H9 (cell line): ENCODE results near the gene CLEC4G. TPM values are rescaled to one million over a fixed set of nuclear protein-coding genes. Genes with fewer than 3 reads are reported as not detected.

Source experiments
- DNase-seq: peaks from one replicate; pipeline ENCODE4 v3.0.0-alpha.2; 2017
- H2AFZ ChIP-seq: one replicate; pipeline ENCODE4 v1.6.1; 2013; ENCODE audit warnings: mild to moderate bottlenecking, low read length, control low read depth, moderate library complexity
- H2AK5ac ChIP-seq: 2 replicates; pipeline ENCODE4 v1.6.1; 2013; ENCODE audit warnings: low read length, control low read depth, mixed read lengths; ENCODE audit not compliant: insufficient read length
- H2BK120ac ChIP-seq: one replicate; pipeline ENCODE4 v1.6.1; 2013; ENCODE audit warnings: low read depth, mild to moderate bottlenecking, low read length, control low read depth, inconsistent platforms; ENCODE audit not compliant: poor library complexity, severe bottlenecking
- H2BK12ac ChIP-seq: 2 replicates; pipeline ENCODE4 v1.6.1; 2013; ENCODE audit warnings: low read length, control low read depth, mixed read lengths, low read depth; ENCODE audit not compliant: insufficient read length
- H2BK15ac ChIP-seq: 2 replicates; pipeline ENCODE4 v1.6.1; 2013; ENCODE audit warnings: low read depth, low read length, control low read depth
- H2BK20ac ChIP-seq: one replicate; pipeline ENCODE4 v1.6.1; 2013; ENCODE audit warnings: low read depth, mild to moderate bottlenecking, low read length, control low read depth, inconsistent platforms; ENCODE audit not compliant: poor library complexity, severe bottlenecking
- H2BK5ac ChIP-seq: 2 replicates; pipeline ENCODE4 v1.6.1; 2013; ENCODE audit warnings: low read length, control low read depth, mixed read lengths; ENCODE audit not compliant: insufficient read length
- H3K14ac ChIP-seq: 2 replicates; pipeline ENCODE4 v1.6.1; 2013; ENCODE audit warnings: low read length, control low read depth; ENCODE audit not compliant: insufficient read depth
- H3K18ac ChIP-seq: 2 replicates; pipeline ENCODE4 v1.6.1; 2013; ENCODE audit warnings: low read depth, mild to moderate bottlenecking, mixed read lengths, low read length, control low read depth; ENCODE audit not compliant: insufficient read length
- H3K23ac ChIP-seq: 2 replicates; pipeline ENCODE4 v1.6.1; 2013; ENCODE audit warnings: low read length, control low read depth, mixed read lengths, low read depth; ENCODE audit not compliant: insufficient read length
- H3K23me2 ChIP-seq: 2 replicates; pipeline ENCODE4 v1.6.1; 2013; ENCODE audit warnings: low read depth, mild to moderate bottlenecking, mixed read lengths, low read length, control low read depth; ENCODE audit not compliant: insufficient read length, poor library complexity, severe bottlenecking
- H3K27ac ChIP-seq: 2 replicates; pipeline ENCODE4 v1.5.1; 2013; ENCODE audit warnings: low read length, control low read depth, mixed read lengths, low read depth; ENCODE audit not compliant: insufficient read length
- H3K27me3 ChIP-seq: 2 replicates; pipeline ENCODE4 v1.6.1; 2013; ENCODE audit warnings: low read length, control low read depth, inconsistent platforms; ENCODE audit not compliant: insufficient read depth
- H3K4ac ChIP-seq: 2 replicates; pipeline ENCODE4 v1.6.1; 2013; ENCODE audit warnings: low read depth, mild to moderate bottlenecking, control low read depth, inconsistent platforms, low read length, moderate library complexity
- H3K4me1 ChIP-seq: 2 replicates; pipeline ENCODE4 v1.6.1; 2013; ENCODE audit warnings: low read length, control low read depth, inconsistent platforms; ENCODE audit not compliant: insufficient read depth
- H3K4me2 ChIP-seq: 2 replicates; pipeline ENCODE4 v1.6.1; 2013; ENCODE audit warnings: low read length, control low read depth, mixed read lengths; ENCODE audit not compliant: insufficient read length, insufficient read depth
- H3K56ac ChIP-seq: 2 replicates; pipeline ENCODE4 v1.6.1; 2013; ENCODE audit warnings: low read depth, mild to moderate bottlenecking, mixed read lengths, low read length, control low read depth; ENCODE audit not compliant: insufficient read length
- H3K79me1 ChIP-seq: 2 replicates; pipeline ENCODE4 v1.6.1; 2013; ENCODE audit warnings: low read depth, mild to moderate bottlenecking, moderate library complexity, low read length, control low read depth, inconsistent platforms; ENCODE audit not compliant: insufficient read depth, poor library complexity, severe bottlenecking
- H3K79me2 ChIP-seq: 2 replicates; pipeline ENCODE4 v1.6.1; 2013; ENCODE audit warnings: low read length, control low read depth, inconsistent platforms; ENCODE audit not compliant: insufficient read depth
- H3K9ac ChIP-seq: 2 replicates; pipeline ENCODE4 v1.6.1; 2013; ENCODE audit warnings: low read length, control low read depth, mixed read lengths; ENCODE audit not compliant: insufficient read length; ENCODE audit errors: extremely low read depth
- H3K9me3 ChIP-seq: one replicate; pipeline ENCODE4 v1.6.1; 2013; ENCODE audit warnings: low read depth, low read length, inconsistent platforms; ENCODE audit not compliant: control insufficient read depth
- H3T11ph ChIP-seq: one replicate; pipeline ENCODE4 v1.6.1; 2013; ENCODE audit warnings: mild to moderate bottlenecking, low read length, control low read depth, inconsistent platforms
- H4K20me1 ChIP-seq: one replicate; pipeline ENCODE4 v1.6.1; 2013; ENCODE audit not compliant: control insufficient read depth, insufficient read length, insufficient read depth
- H4K5ac ChIP-seq: 2 replicates; pipeline ENCODE4 v1.6.1; 2013; ENCODE audit warnings: low read depth, mild to moderate bottlenecking, mixed read lengths, low read length, control low read depth; ENCODE audit not compliant: insufficient read length
- H4K8ac ChIP-seq: replicated peaks from 2 replicates; pipeline ENCODE4 v1.6.1; 2013; ENCODE audit warnings: low read length, control low read depth, mixed read lengths, low read depth; ENCODE audit not compliant: insufficient read length
- H4K91ac ChIP-seq: 2 replicates; pipeline ENCODE4 v1.6.1; 2013; ENCODE audit warnings: low read depth, mild to moderate bottlenecking, moderate library complexity, mixed read lengths, low read length, control low read depth; ENCODE audit not compliant: insufficient read length
- H3K27ac Mint-ChIP-seq, 3 experiments: 2 replicates in 2 of 3; 3 replicates in 1 of 3; pipeline ENCODE4 v1.8.0; 2020 to 2021; ENCODE audit warnings: mixed read lengths in 3 of 3, mild to moderate bottlenecking in 1 of 3, moderate library complexity in 1 of 3
- H3K27me3 Mint-ChIP-seq: 2 replicates; pipeline ENCODE4 v1.8.0; 2021; ENCODE audit warnings: low read depth, mild to moderate bottlenecking, moderate library complexity, mixed read lengths
- H3K36me3 Mint-ChIP-seq, 3 experiments: 2 replicates in 2 of 3; 3 replicates in 1 of 3; pipeline ENCODE4 v1.8.0; 2020 to 2021; ENCODE audit warnings: low read depth in 3 of 3, mixed read lengths in 3 of 3; ENCODE audit not compliant: insufficient read depth in 1 of 3
- H3K4me1 Mint-ChIP-seq, 2 experiments: 2 replicates each; pipeline ENCODE4 v1.8.0; 2020; ENCODE audit warnings: mixed read lengths in 2 of 2
- H3K4me3 Mint-ChIP-seq, 2 experiments: 2 replicates in 1 of 2; 3 replicates in 1 of 2; pipeline ENCODE4 v1.8.0; 2020 to 2021; ENCODE audit warnings: mild to moderate bottlenecking in 2 of 2, mixed read lengths in 2 of 2, moderate library complexity in 1 of 2
- H3K9me3 Mint-ChIP-seq, 2 experiments: 2 replicates in 1 of 2; 3 replicates in 1 of 2; pipeline ENCODE4 v1.8.0; 2020; ENCODE audit warnings: mild to moderate bottlenecking in 2 of 2, mixed read lengths in 2 of 2, moderate library complexity in 1 of 2
- CTCF ChIP-seq: fragments of 200-600 bp; sonication (generic); conservative IDR thresholded peaks from 3 replicates; pipeline ENCODE4 v1.8.0; 2021; ENCODE audit warnings: antibody characterized with exemption, mild to moderate bottlenecking
- WGBS: extraction: QIAGEN DNeasy Blood & Tissue Kit; methylation state at CpG from one replicate; pipeline ENCODE4 v1.1.7; 2013; ENCODE audit warnings: missing lambda C conversion rate, low lambda C conversion rate, mixed read lengths; ENCODE audit not compliant: insufficient read length; ENCODE audit errors: extremely low coverage; 5-methylcytosine and 5-hydroxymethylcytosine counted together
- total RNA-seq: library from RNA; stranded (reverse); gene quantifications from 2 replicates; pipeline ENCODE4 v1.2.1, GENCODE V29; 2021

The CLEC4G gene
- total RNA-seq, 1 experiment from 2014 or later: not detected

GRCh38 chr19:7746903-7747884 is 15.3 kb upstream of the CLEC4G start, which contains the start of gene CD209:
CD209 (minus strand) TSS chr19:7747534; CDS start chr19:7747511, 23 bp downstream.
- no peak within 1 kb of the TSS for H3K4ac ChIP-seq
- peak within 1 kb of the TSS in 2 of 3 experiments; percentile 6 to 72; a peak in 3 of 7 replicates for H3K27ac Mint-ChIP-seq

More at GRCh38 chr19:7746903-7747884, 15.3 kb upstream of the CLEC4G start, which contains the start of gene CD209:
- H4K8ac ChIP-seq: no peak within 1 kb of the TSS
- no peaks in the 10 kb centered on the region for H3K23me2 ChIP-seq
- H3K56ac ChIP-seq: no peak within 1 kb of the TSS
- H2BK20ac ChIP-seq: no peak within 1 kb of the TSS
- H3K27me3 ChIP-seq: no peaks in the 10 kb centered on the region
- H3K23ac ChIP-seq: no peak within 1 kb of the TSS
- peaks cover 0 to 4% (median under 1%) of the 10 kb centered on the region in 3 experiments; a peak in 5 of 7 replicates for H3K36me3 Mint-ChIP-seq
- peaks cover 5 to 7% of the 10 kb centered on the region in 2 experiments; a peak in 4 of 5 replicates for H3K9me3 Mint-ChIP-seq
- H2AFZ ChIP-seq: no peak within 1 kb of the TSS
- no CpG with 5 or more reads among the region's 7 CpGs for WGBS
- no peak within 1 kb of the TSS for H3K27ac ChIP-seq
- no peak within 1 kb of the TSS for H4K5ac ChIP-seq
- H4K91ac ChIP-seq: peak within 1 kb of the TSS; percentile 46
- H3K79me2 ChIP-seq: no peaks in the 10 kb centered on the region
- peaks cover 25 to 38% of the 10 kb centered on the region in 2 experiments for H3K4me1 Mint-ChIP-seq
- H3K18ac ChIP-seq: no peak within 1 kb of the TSS
- no peak within 1 kb of the TSS for H3K4me2 ChIP-seq
- no peak within 1 kb of the TSS for H3K9ac ChIP-seq
- no peaks in the 10 kb centered on the region for H3K9me3 ChIP-seq
- no peak within 1 kb of the TSS for H3K4me3 Mint-ChIP-seq
- 0 out of 2 replicates have a peak within 1 kb of the TSS, but pooled peaks have one; percentile 17 for H3K14ac ChIP-seq
- no peaks in the 10 kb centered on the region for H4K20me1 ChIP-seq
- TF ChIP-seq CTCF: no peak
- H2BK5ac ChIP-seq: no peak within 1 kb of the TSS
- H3T11ph ChIP-seq: no peak within 1 kb of the TSS
- peaks cover 9% of the 10 kb centered on the region; the same call in 1 of the 2 replicates for H3K4me1 ChIP-seq
- no peak for DNase-seq
- no peak within 1 kb of the TSS for H2BK120ac ChIP-seq
- H2BK12ac ChIP-seq: no peak within 1 kb of the TSS
- no peak within 1 kb of the TSS for H2BK15ac ChIP-seq
- peaks cover 20% of the 10 kb centered on the region for H3K27me3 Mint-ChIP-seq
- H3K79me1 ChIP-seq: no peaks in the 10 kb centered on the region
- no peak within 1 kb of the TSS for H2AK5ac ChIP-seq
